Trophoblast cell (in vitro differentiated cells and primary cell): ENCODE data around the gene SP9.

Source experiments
- DNase-seq, 2 donors: peaks; one replicate each; pipeline ENCODE4 v3.0.0-alpha.2; 2016
- H2AFZ ChIP-seq: 2 replicates; pipeline ENCODE4 v1.6.1; 2013; ENCODE audit warnings: low read length, moderate library complexity, mild to moderate bottlenecking; ENCODE audit not compliant: insufficient read depth, poor library complexity
- H2AK5ac ChIP-seq: 2 replicates; pipeline ENCODE4 v1.6.1; 2013; ENCODE audit warnings: mild to moderate bottlenecking, low read length
- H2BK120ac ChIP-seq: 2 replicates; pipeline ENCODE4 v1.6.1; 2013; ENCODE audit warnings: low read length, mild to moderate bottlenecking, moderate library complexity; ENCODE audit not compliant: insufficient read depth, poor library complexity
- H2BK12ac ChIP-seq: 2 replicates; pipeline ENCODE4 v1.6.1; 2013; ENCODE audit warnings: mild to moderate bottlenecking, low read length, moderate library complexity
- H2BK5ac ChIP-seq: 2 replicates; pipeline ENCODE4 v1.6.1; 2013; ENCODE audit warnings: low read length, low read depth, moderate library complexity, mild to moderate bottlenecking; ENCODE audit not compliant: poor library complexity
- H3K14ac ChIP-seq: 2 replicates; pipeline ENCODE4 v1.6.1; 2013; ENCODE audit warnings: mild to moderate bottlenecking, low read length
- H3K18ac ChIP-seq: 2 replicates; pipeline ENCODE4 v1.6.1; 2013; ENCODE audit warnings: mild to moderate bottlenecking, low read length
- H3K23ac ChIP-seq: 2 replicates; pipeline ENCODE4 v1.6.1; 2013; ENCODE audit warnings: low read length
- H3K27ac ChIP-seq: 2 replicates; pipeline ENCODE4 v1.5.1; 2013; ENCODE audit warnings: low read depth, mild to moderate bottlenecking, inconsistent platforms, low read length, moderate library complexity
- H3K27me3 ChIP-seq: 2 replicates; pipeline ENCODE4 v1.6.1; 2013; ENCODE audit warnings: inconsistent platforms, mild to moderate bottlenecking, low read length, moderate library complexity; ENCODE audit not compliant: insufficient read depth
- H3K36me3 ChIP-seq, 2 experiments: 1 replicate in 1 of 2; 2 replicates in 1 of 2; pipeline ENCODE4 v1.6.1; 2013; ENCODE audit warnings: low read length in 2 of 2, mild to moderate bottlenecking in 2 of 2, moderate library complexity in 1 of 2; ENCODE audit not compliant: insufficient read depth in 2 of 2, control insufficient read depth in 1 of 2
- H3K4ac ChIP-seq: 2 replicates; pipeline ENCODE4 v1.6.1; 2013; ENCODE audit warnings: low read depth, mild to moderate bottlenecking, low read length, moderate library complexity
- H3K4me1 ChIP-seq, 2 experiments: 1 replicate in 1 of 2; 2 replicates in 1 of 2; pipeline ENCODE4 v1.6.1; 2013; ENCODE audit warnings: low read length in 2 of 2, mild to moderate bottlenecking in 2 of 2, moderate library complexity in 1 of 2; ENCODE audit not compliant: insufficient read depth in 2 of 2, control insufficient read depth in 1 of 2
- H3K4me2 ChIP-seq: 2 replicates; pipeline ENCODE4 v1.6.1; 2013; ENCODE audit warnings: inconsistent platforms, mild to moderate bottlenecking, low read length, moderate library complexity
- H3K4me3 ChIP-seq: 2 replicates; pipeline ENCODE4 v1.5.1; 2013; ENCODE audit warnings: mild to moderate bottlenecking, low read depth, low read length, inconsistent platforms
- H3K79me1 ChIP-seq: one replicate; pipeline ENCODE4 v1.6.1; 2013; ENCODE audit warnings: low read length
- H3K79me2 ChIP-seq: 2 replicates; pipeline ENCODE4 v1.6.1; 2013; ENCODE audit warnings: low read length, mild to moderate bottlenecking; ENCODE audit not compliant: control insufficient read depth, insufficient read depth, poor library complexity
- H3K9ac ChIP-seq: 2 replicates; pipeline ENCODE4 v1.6.1; 2013; ENCODE audit warnings: mild to moderate bottlenecking, low read length
- H3K9me3 ChIP-seq: 2 replicates; pipeline ENCODE4 v1.6.1; 2013; ENCODE audit warnings: low read depth, mild to moderate bottlenecking, control low read depth, inconsistent platforms, low read length; ENCODE audit not compliant: insufficient read depth
- H4K12ac ChIP-seq: 2 replicates; pipeline ENCODE4 v1.6.1; 2013; ENCODE audit warnings: low read depth, mild to moderate bottlenecking, low read length, moderate library complexity
- H4K8ac ChIP-seq: 2 replicates; pipeline ENCODE4 v1.6.1; 2013; ENCODE audit warnings: low read depth, mild to moderate bottlenecking, low read length, moderate library complexity
- H4K91ac ChIP-seq: one replicate; pipeline ENCODE4 v1.6.1; 2013; ENCODE audit warnings: low read depth, mild to moderate bottlenecking, low read length, moderate library complexity
- WGBS: extraction: QIAGEN DNeasy Blood & Tissue Kit; methylation state at CpG from one replicate; pipeline ENCODE4 v1.1.7; 2013; ENCODE audit warnings: missing lambda C conversion rate; ENCODE audit not compliant: insufficient read length, insufficient coverage; ENCODE audit errors: extremely low coverage; 5-methylcytosine and 5-hydroxymethylcytosine counted together

Gene SP9

GRCh38 chr2:174341293-174341994 lies 6.7 kb downstream of the SP9 start:
- H3K79me1 ChIP-seq: no peaks in the 10 kb centered on the region
- H3K14ac ChIP-seq: no peak overlapping the region
- H3K4ac ChIP-seq: no peak overlapping the region
- no peak overlapping the region for H2BK12ac ChIP-seq
- H3K4me2 ChIP-seq: peak overlapping the region; percentile 69
- no peaks in the 10 kb centered on the region for H3K36me3 ChIP-seq
- H3K9ac ChIP-seq: no peak overlapping the region
- no peak overlapping the region for H4K8ac ChIP-seq
- H3K9me3 ChIP-seq: peaks cover 2% of the 10 kb centered on the region
- no peak overlapping the region for H3K18ac ChIP-seq
- H3K4me3 ChIP-seq: no peak overlapping the region
- no CpG with 5 or more reads among the region's 31 CpGs for WGBS
- peak; percentile 79 to 93 for DNase-seq
- no peak overlapping the region for H4K12ac ChIP-seq
- H2AK5ac ChIP-seq: no peak overlapping the region
- H3K27ac ChIP-seq: no peak overlapping the region
- H3K27me3 ChIP-seq: peaks cover 60% of the 10 kb centered on the region
- H2AFZ ChIP-seq: no peak overlapping the region
- peaks cover 25 to 37% of the 10 kb centered on the region in 2 experiments for H3K4me1 ChIP-seq
- no peak overlapping the region for H3K23ac ChIP-seq
- no peaks in the 10 kb centered on the region for H3K79me2 ChIP-seq
- H2BK120ac ChIP-seq: no peak overlapping the region
- H4K91ac ChIP-seq: no peak overlapping the region
- no peak overlapping the region for H2BK5ac ChIP-seq

- Histone ChIP-seq H3K79me2 (no peaks in the 10 kb centered on the region), H2AK5ac (no peak overlapping the region), H2BK5ac (no peak overlapping the region), H3K36me3 (peaks cover 0 to 1% of the 10 kb centered on the region in 2 experiments), H3K4me2 (peak overlapping the region; percentile 69), H3K4me1 (peaks cover 18 to 30% of the 10 kb centered on the region in 2 experiments), H2BK12ac (no peak overlapping the region), H4K91ac (no peak overlapping the region), H4K12ac (no peak overlapping the region), H3K27ac (no peak overlapping the region), H3K23ac (no peak overlapping the region), H3K14ac (no peak overlapping the region), H3K4ac (no peak overlapping the region), H3K18ac (no peak overlapping the region), H2AFZ (peak overlapping the region; percentile 32), H3K27me3 (peaks cover 53% of the 10 kb centered on the region), H2BK120ac (no peak overlapping the region), H3K79me1 (no peaks in the 10 kb centered on the region), H3K9me3 (no peaks in the 10 kb centered on the region), H3K4me3 (no peak overlapping the region), H4K8ac (no peak overlapping the region), H3K9ac (no peak overlapping the region)
- no peak for DNase-seq
- WGBS: no CpG with 5 or more reads among the region's 52 CpGs
These were observed 7.4 kb downstream of the SP9 start for GRCh38 chr2:174341995-174342685.

GRCh38 chr2:174342686-174343342 lies 8.1 kb downstream of the SP9 start:
- Histone ChIP-seq H2BK120ac (no peak overlapping the region), H4K8ac (no peak overlapping the region), H3K9me3 (no peaks in the 10 kb centered on the region), H2BK12ac (no peak overlapping the region), H4K91ac (no peak overlapping the region), H3K18ac (no peak overlapping the region), H3K79me2 (no peaks in the 10 kb centered on the region), H3K27me3 (peaks cover 46% of the 10 kb centered on the region), H3K36me3 (peaks cover 0 to 1% of the 10 kb centered on the region in 2 experiments), H3K4me1 (peaks cover 12 to 24% of the 10 kb centered on the region in 2 experiments), H3K27ac (no peak overlapping the region), H3K14ac (no peak overlapping the region), H3K9ac (no peak overlapping the region), H3K79me1 (no peaks in the 10 kb centered on the region), H3K23ac (no peak overlapping the region), H3K4me3 (no peak overlapping the region), H2AFZ (no peak overlapping the region), H2AK5ac (no peak overlapping the region), H4K12ac (no peak overlapping the region), H3K4me2 (peak overlapping the region; percentile 69), H2BK5ac (no peak overlapping the region), H3K4ac (no peak overlapping the region)
- no CpG with 5 or more reads among the region's 29 CpGs for WGBS
- DNase-seq: no peak

DNA sequence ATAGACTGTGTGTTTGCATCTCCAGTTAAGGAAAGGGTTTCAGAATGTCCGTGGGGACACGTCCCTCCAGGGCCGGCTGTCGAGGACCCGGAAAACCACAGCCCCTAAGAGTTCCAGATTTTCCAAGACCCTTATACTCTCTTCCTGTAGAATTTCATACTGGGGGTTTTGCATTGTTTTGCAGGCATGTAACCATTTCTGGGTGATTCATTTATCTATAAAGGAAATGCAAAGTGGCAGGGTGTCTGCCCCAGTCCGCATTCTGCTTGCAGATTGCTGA lies 8.5 kb downstream of the SP9 start:
- no peak for DNase-seq
- Histone ChIP-seq H3K4ac (no peak overlapping the region), H3K4me3 (no peak overlapping the region), H3K9me3 (no peaks in the 10 kb centered on the region), H3K36me3 (peaks cover 0 to 1% of the 10 kb centered on the region in 2 experiments), H3K23ac (no peak overlapping the region), H3K9ac (no peak overlapping the region), H2BK5ac (no peak overlapping the region), H2AK5ac (no peak overlapping the region), H4K91ac (no peak overlapping the region), H2BK12ac (no peak overlapping the region), H4K8ac (no peak overlapping the region), H3K79me2 (no peaks in the 10 kb centered on the region), H3K79me1 (no peaks in the 10 kb centered on the region), H3K18ac (no peak overlapping the region), H3K27ac (no peak overlapping the region), H3K27me3 (peaks cover 46% of the 10 kb centered on the region), H3K14ac (no peak overlapping the region), H3K4me2 (peak overlapping the region; percentile 47), H2BK120ac (no peak overlapping the region), H4K12ac (no peak overlapping the region), H2AFZ (no peak overlapping the region), H3K4me1 (peaks cover 12 to 24% of the 10 kb centered on the region in 2 experiments)
- WGBS: no CpG with 5 or more reads among the region's 6 CpGs
